ENCODE measurements around the gene MYO9B.

MYO9B gene

DNA sequence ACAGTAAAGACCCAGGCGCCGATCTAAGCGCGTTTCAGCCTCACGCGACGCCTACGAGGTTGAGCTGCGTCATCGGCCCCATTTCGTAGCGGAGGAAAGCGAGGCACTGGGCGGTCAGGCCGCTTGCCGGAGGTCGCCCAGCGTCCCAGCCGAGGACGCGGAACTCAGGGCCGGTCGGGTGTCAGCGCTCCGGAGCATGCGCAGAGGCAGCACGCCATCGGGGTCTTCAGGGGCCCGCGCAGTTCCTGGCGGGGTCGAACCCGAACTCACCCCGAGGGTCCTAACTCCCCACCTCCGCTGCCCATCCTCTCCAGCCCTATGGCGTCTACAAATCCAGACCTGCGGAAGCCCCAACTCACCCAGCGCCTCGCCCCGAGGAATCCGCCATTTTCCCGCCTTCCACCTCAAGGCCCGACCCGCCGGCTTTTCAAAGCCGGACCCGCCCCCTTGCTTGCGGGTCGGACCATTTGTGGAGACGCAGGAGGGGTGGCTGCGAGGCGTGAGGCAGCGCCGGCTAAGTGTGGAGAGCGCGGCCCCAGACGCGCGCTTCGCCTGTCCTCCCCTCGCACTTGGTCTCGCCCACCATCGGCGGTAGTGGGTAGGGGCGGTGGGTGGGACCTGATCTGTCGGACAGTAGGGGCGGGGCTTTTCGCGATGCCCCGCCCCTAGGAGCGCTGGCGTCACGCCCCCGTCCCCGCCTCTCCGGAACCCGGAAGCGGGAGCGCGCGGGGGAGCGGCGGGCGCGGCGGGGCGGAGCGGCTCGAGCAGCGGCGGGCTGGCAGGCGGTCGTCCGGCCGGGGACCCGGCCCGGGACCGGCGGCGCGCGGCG, at the start of gene MYO9B, which contains the start of gene HAUS8:
Gene MYO9B, plus strand, starts transcription at position 743 of the 829 bp plus-strand sequence. CDS start 25,941 bp downstream, outside the sequence.
Gene HAUS8, minus strand, starts transcription at position 418 of the 829 bp plus-strand sequence. Its CDS starts 30 bp downstream, at position 388.
- peak; percentile 87 for DNase-seq

- no peak for DNase-seq
Measured at GRCh38 chr19:17025991-17026658, 49.5 kb upstream of the MYO9B start.

- no peak for DNase-seq
Measured at GRCh38 chr19:17026706-17027534, 48.7 kb upstream of the MYO9B start, which contains the start of gene CPAMD8. TSS of gene CPAMD8 (minus strand) at chr19:17026810. CDS start at chr19:17026642, 168 bp downstream.

DNA sequence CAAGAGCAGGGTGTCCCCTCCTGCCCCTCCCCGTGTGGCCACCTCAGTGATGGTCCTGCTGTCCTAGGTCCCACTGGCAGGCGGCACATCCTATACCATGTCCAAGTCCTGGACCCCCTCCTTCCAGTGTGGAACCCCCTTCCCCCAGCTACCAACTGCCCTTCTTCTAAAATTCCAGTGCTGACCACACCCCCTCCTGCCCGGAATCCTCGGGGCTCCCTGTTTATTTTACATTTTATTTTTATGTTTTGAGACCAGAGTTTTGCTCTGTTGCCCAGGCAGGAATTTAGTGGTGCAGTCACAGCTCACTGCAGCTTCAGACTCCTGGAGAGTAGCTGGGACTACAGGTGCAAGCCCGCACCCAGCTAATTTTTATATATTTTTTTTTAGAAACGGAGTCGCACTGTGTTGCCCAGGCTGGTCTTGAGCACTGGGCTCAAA, 48.0 kb upstream of the MYO9B start:
- no peak for DNase-seq

DNA sequence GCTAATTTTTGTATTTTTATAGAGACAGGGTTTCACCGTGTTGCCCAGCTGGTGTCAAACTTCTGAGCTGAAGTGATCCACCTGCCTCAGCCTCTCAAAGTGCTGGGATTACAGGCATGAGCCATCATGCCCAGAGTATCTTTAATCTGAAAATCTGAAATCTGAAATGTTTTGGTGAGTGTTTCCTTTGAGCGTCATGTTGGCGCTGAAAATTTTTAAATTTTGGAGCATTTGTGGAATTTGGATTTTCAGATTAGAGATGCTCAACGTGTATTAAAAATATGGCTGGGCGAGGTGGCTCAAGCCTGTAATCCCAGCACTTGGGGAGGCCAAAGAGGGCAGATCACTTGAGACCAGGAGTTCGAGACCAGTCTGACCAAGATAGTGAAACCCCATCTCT, 43.8 kb upstream of the MYO9B start:
- no peak for DNase-seq

- no peak for DNase-seq
Measured at GRCh38 chr19:17035842-17036424, 39.6 kb upstream of the MYO9B start.

DNA sequence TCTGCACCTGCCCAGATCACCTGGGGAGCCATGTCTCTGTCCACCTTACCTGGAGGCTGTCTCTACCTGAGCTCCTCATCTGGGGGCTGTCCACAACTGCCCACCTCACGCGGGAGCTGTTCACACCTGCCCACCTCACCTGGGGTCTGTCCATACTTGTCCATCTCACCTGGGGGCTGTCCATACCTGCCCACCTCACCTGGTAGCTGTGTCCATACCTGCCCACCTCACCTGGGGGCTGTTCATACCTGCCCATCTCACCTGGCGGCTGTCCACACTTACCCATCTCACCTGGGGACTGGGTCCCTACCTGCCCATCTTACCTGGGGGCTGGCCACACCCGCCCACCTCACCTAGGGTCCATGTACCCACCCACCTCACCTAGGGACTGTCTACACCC, 38.9 kb upstream of the MYO9B start:
- DNase-seq = no peak

GRCh38 chr19:17037184-17037583, 38.4 kb upstream of the MYO9B start:
- no peak for DNase-seq

DNA sequence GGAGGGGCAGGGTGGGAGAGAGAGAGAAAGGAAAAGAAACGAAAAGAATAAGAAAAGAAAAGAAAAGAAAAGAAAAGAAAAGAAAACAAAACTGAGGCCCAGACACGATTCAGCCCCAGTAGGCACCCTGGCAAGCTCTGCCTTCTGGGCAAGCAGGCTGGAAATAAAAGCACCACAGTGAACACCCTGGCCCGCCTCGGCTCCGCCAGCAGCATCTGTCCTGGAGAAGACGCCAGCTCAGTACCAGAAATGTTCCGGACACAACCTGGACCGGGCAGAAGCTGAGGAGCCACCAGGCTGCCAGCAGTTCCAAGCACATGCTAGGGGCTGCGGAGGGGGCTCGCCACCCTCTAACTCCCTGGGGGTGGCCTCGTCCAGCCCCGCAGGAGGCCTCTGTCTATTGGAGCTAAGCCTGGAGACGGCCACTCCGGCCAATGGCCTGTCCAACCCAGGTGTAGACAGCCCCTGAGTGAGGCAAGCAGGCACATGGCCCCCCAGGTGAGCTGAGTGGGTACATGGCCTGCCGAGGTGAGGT, 37.5 kb upstream of the MYO9B start:
- DNase-seq = no peak

DNA sequence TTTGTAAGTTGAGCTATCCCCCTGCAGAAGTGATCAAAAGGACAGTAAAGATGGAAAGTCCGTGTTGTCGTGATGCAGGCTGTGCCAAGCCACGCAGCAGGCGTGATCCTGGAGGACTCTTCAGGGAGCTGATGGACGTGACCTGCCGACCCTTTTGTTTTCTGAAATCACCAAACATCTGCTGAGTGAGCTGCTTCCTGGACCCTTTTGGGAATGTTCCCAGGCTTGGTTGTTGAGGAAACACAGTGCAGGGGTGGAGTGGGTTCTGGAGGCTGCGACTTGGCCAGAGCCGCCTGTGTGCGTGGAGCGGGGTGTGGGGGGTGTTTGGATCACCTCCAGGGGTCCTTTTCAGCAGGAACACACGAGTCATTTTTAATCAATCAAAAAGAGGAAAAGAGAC, 33.6 kb upstream of the MYO9B start:
- no peak for DNase-seq

DNA sequence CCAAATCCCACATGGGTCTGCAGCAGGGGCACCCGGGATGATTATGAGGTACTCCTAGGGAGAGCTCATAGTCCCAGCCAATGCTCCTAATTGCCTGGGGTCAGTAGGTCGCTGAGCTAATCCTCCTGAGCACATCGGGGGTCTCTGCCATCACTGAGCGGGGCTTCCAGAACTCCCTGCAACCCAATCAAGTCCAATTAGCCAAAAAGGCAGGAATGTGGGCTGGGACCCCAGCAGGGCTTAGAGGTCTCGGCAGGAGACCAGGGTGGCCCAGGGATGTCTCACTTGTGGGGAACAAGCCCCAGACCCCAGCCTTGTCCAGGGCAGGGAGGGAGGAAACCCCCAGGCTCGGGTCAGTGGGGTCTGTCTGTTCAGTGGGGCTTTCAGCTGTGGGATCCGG, 31.8 kb upstream of the MYO9B start:
- DNase-seq = no peak

GRCh38 chr19:17045907-17046502, 29.6 kb upstream of the MYO9B start:
- no peak for DNase-seq

GRCh38 chr19:17048885-17049453, 26.6 kb upstream of the MYO9B start:
- DNase-seq = no peak

- DNase-seq = no peak
Measured at GRCh38 chr19:17049711-17050280, 25.8 kb upstream of the MYO9B start.

DNA sequence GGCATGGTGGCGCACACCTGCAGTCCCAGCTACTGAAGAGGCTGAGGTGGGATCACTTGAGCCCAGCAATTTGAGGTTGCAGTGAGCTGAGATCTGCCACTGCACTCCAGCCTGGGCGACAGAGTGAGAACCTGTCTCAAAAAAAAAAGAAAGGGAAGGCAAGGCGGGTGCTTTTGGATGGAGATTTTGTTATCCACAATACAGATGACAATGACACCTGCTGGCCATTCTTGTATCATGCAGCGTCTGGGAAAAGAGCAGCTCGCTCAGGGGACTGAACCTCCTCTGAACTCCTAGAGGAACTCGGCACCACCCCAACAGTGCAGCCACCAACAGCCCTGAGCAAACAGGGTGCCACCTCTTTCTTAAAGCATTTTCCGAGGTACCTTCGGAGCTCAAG, 23.1 kb upstream of the MYO9B start:
- DNase-seq = no peak

DNA sequence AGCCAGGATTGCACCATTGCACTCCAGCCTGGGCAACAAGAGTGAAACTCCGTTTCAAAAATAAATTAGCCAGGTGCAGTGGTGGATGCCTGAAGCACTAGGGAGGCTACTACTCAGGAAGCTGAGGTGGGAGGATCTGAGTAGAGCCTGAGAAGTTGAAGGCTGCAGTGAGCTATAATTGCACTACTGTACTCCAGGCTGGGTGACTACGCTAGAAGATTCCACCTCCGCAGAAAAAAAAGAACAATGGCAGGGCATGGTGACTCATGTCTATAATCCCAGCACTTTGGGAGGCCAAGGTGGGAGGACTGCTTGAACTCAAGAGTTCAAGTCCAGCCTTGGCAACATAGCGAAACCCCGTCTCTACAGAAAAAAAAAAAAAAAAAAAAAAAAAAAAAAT, 20.8 kb upstream of the MYO9B start:
- no peak for DNase-seq

DNA sequence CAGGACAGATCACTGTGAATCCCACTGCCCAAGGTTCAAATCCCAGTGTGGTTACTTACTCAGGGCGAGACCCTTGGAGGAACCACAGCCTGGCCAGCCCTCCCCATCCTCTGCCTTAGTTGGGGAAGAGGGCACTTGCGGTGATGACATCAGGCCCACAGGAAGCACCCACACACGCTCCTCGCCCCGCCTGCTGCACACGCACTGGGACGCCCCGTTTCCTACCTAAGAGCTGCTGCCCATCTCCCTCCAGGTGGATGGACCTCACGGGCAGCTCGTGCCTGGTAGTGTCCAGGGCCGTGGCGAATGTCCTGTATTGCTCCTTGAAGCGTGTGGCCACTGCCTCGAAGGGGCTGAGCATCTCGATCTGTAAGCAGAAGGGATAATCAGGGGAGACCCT, 19.9 kb upstream of the MYO9B start:
- DNase-seq = no peak

GRCh38 chr19:17058236-17058635, 17.3 kb upstream of the MYO9B start:
- no peak for DNase-seq

DNA sequence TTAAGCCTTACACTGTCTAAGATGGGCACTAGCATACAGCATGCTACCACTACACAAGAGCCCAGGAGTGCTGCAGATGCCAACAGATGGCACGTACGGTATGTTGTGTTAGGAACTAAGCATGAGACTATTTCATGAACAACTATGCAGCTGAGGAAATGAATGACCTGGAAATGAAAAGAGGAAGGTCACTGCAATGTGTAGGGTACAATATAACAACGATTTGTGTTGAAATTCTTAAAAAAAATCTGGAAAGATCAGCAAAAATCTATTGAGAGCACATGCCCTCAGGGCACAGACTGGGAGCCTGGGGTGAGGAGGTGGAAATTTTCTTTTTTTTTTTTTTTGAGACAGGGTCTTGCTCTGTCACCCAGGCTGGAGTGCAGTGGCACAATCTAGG, 14.8 kb upstream of the MYO9B start:
- DNase-seq = no peak

DNA sequence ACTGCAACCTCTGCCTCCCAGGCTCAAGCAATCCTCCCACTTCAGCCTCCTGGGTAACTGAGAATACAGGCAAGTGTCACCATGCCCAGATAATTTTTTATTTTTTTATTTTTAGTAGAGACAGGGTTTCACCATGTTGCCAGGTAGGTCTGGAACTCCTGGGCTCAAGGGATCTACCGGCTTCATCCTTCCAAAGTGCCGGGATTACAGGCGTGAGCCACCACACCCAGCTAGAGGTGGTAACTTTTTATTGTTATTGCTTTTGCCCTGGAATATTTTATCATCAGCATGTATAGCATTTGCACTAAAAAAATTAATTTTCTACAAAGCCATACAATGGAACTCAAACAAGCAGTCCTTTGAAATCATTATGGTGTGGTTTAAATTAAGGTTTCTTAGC, 14.4 kb upstream of the MYO9B start:
- DNase-seq = no peak

GRCh38 chr19:17061691-17062090, 13.9 kb upstream of the MYO9B start:
- DNase-seq = no peak

All from NCI-H2081 treated with DMSO at 0.1 percent for 48 hours (cell line).